ENCODE measurements around the gene FBLN2. TPM values are rescaled to one million over a fixed set of nuclear protein-coding genes. Genes with fewer than 3 reads are reported as not detected.

The FBLN2 gene
- total RNA-seq, 3 donors from 2014 or later (not counting 1 experiment from before 2014, with no cell fraction given): 0.61 to 2.7 (median 1.6) TPM

DNA sequence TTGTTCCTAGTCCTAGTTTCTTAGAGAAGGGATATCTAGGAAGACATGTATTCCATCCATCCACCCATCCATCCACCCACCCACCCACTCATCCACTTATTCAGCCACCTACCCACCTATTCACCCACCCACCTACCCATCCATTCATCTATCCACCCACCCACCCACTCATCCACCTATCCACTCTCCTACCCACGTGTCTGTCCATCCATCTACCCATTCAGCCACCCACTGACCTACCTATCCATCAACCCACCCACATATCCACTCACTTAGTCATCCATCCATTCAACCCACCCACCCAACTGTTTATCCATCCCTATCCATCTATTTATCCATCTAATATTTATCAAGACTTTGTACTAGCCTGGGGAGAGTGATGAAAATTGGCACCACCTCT lies 120.5 kb downstream of the FBLN2 start:
- H3K27ac ChIP-seq (ENCODE audit: low read length): no peak overlapping the region
- no peaks in the 10 kb centered on the region for H3K36me3 ChIP-seq (ENCODE audit: control insufficient read depth, insufficient read depth, low read length)
- DNase-seq (no peak), ATAC-seq (no peak)
- no peak for TF ChIP-seq CTCF (IDR thresholded peaks at IDR 0.05)
- 52% methylated on average over 1 of the region's 1 CpG for WGBS (ENCODE audit: insufficient coverage)
- no peak overlapping the region for H3K4me3 ChIP-seq (ENCODE audit: low read length)
- H3K9me3 Mint-ChIP-seq: no peaks in the 10 kb centered on the region
- intact Hi-C loops (cut with micrococcal nuclease): no loop called here
- H3K9me3 ChIP-seq (ENCODE audit: control insufficient read depth, insufficient read depth, low read length): no peaks in the 10 kb centered on the region
- no peak overlapping the region for H3K4me3 Mint-ChIP-seq
- H3K27me3 ChIP-seq (ENCODE audit: control insufficient read depth, insufficient read depth, low read length): no peaks in the 10 kb centered on the region
- H3K36me3 Mint-ChIP-seq: no peaks in the 10 kb centered on the region
- no peak overlapping the region for H3K27ac Mint-ChIP-seq
- H3K4me1 ChIP-seq (ENCODE audit: control insufficient read depth, insufficient read depth, low read length): no peaks in the 10 kb centered on the region
- peaks cover 11 to 12% of the 10 kb centered on the region in 2 donors for H3K27me3 Mint-ChIP-seq (ENCODE audit: low read depth in 2 of 2)
- no peaks in the 10 kb centered on the region for H3K4me1 Mint-ChIP-seq

DNA sequence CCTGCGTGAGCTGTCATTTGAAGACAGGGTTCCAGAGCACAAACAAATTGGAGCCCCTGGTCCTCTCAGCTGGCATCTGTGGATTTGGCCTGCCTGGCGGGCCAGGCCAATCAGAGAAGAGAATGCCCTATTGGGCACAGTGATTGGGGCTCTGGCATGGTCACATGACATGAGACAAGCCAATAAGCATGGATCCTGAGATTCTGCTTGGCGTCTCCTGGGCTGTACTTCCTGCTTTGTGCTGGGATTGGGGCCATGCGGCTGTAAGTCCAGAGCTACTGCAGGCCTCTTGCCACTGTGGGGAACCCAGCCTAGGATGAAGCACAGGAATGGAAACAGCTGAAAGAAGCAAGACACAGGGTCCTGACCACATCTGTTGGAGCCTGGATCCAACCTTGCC lies 121.4 kb downstream of the FBLN2 start:
- Histone ChIP-seq H3K27me3 (ENCODE audit: control insufficient read depth, insufficient read depth, low read length) (no peaks in the 10 kb centered on the region), H3K36me3 (ENCODE audit: control insufficient read depth, insufficient read depth, low read length) (no peaks in the 10 kb centered on the region), H3K4me1 (ENCODE audit: control insufficient read depth, insufficient read depth, low read length) (no peaks in the 10 kb centered on the region), H3K4me3 (ENCODE audit: low read length) (no peak overlapping the region), H3K9me3 (ENCODE audit: control insufficient read depth, insufficient read depth, low read length) (no peaks in the 10 kb centered on the region), H3K27ac (ENCODE audit: low read length) (no peak overlapping the region)
- ATAC-seq: no peak
- 87% methylated on average over 4 of the region's 4 CpGs for WGBS (ENCODE audit: insufficient coverage)
- Mint-ChIP-seq H3K27ac (no peak overlapping the region), H3K27me3 (ENCODE audit: low read depth in 2 of 2) (peaks cover 12 to 14% of the 10 kb centered on the region in 2 donors), H3K4me1 (no peaks in the 10 kb centered on the region), H3K36me3 (no peaks in the 10 kb centered on the region), H3K4me3 (no peak overlapping the region), H3K9me3 (no peaks in the 10 kb centered on the region)
- intact Hi-C loops (cut with micrococcal nuclease): no loop called here
- no peak for DNase-seq
- TF ChIP-seq CTCF (IDR thresholded peaks at IDR 0.05): no peak

DNA sequence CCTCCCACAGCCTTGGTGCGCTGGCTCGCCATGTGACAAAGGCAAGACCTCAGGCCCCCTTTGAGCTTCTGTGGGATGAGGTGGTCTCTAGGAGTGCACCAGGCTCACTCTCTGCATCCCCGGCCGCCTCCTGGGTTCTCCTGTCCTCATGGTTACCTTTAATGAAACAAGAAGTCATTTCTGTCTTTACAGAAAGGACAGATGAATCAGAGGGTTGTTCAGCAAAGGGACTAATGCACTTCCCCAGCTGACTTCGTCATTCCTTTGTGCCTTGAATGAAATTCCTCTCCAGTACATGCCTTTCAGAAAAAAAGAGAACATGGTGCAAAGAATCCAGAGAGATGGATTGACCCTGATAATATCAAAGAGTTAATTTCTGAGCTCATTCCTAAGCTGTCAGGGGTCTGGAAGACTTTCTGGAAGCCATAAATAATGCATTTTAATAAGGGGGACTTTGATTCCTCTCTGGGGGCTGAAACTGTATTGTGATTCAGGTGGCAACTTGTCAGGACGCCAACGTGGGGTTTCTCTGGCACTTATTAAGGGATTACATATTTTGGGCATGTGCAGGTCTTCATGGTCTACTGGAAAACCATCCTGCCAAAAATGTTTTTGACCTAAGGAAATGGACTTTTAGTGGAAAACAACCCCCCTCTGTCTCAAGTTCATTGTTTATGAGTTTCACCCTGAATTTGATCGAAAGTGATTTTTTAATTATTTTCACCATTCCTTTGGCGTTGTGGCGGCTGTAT lies 122.7 kb downstream of the FBLN2 start:
- Histone ChIP-seq H3K9me3 (ENCODE audit: control insufficient read depth, insufficient read depth, low read length) (no peaks in the 10 kb centered on the region), H3K36me3 (ENCODE audit: control insufficient read depth, insufficient read depth, low read length) (no peaks in the 10 kb centered on the region), H3K27me3 (ENCODE audit: control insufficient read depth, insufficient read depth, low read length) (no peaks in the 10 kb centered on the region), H3K27ac (ENCODE audit: low read length) (no peak overlapping the region), H3K4me1 (ENCODE audit: control insufficient read depth, insufficient read depth, low read length) (no peaks in the 10 kb centered on the region), H3K4me3 (ENCODE audit: low read length) (no peak overlapping the region)
- Mint-ChIP-seq H3K27ac (no peak overlapping the region), H3K4me1 (no peaks in the 10 kb centered on the region), H3K36me3 (no peaks in the 10 kb centered on the region), H3K9me3 (no peaks in the 10 kb centered on the region), H3K27me3 (ENCODE audit: low read depth in 2 of 2) (peaks cover 12 to 13% of the 10 kb centered on the region in 2 donors), H3K4me3 (no peak overlapping the region)
- DNase-seq: no peak
- intact Hi-C loops (cut with micrococcal nuclease): no loop called here
- 70% methylated on average over 10 of the region's 10 CpGs for WGBS (ENCODE audit: insufficient coverage)
- no peak for ATAC-seq
- no peak for TF ChIP-seq CTCF (IDR thresholded peaks at IDR 0.05)

DNA sequence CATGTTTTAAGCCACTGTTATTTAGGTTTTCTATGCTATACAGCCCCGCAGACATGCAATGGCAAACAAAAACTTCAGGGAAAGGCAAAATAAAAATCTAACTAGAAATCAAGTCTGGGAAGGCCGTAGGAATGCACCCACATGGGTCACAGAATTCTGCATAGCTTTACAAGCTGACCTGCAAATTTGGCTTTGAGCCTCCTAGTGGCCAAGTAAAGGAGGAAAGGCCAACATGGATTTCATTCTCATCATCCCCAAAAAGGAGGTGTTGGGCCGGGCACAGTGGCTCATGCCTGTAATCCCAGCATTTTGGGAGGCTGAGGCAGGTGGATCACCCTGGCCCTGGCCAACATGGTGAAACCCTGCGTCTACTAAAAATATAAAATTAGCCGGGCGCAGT lies 124.3 kb downstream of the FBLN2 start:
- no peaks in the 10 kb centered on the region for H3K27me3 ChIP-seq (ENCODE audit: control insufficient read depth, insufficient read depth, low read length)
- H3K4me3 Mint-ChIP-seq: no peak overlapping the region
- no peak overlapping the region for H3K27ac ChIP-seq (ENCODE audit: low read length)
- DNase-seq (no peak), ATAC-seq (no peak)
- H3K36me3 Mint-ChIP-seq: no peaks in the 10 kb centered on the region
- intact Hi-C loops (cut with micrococcal nuclease): no loop called here
- H3K4me1 ChIP-seq (ENCODE audit: control insufficient read depth, insufficient read depth, low read length): no peaks in the 10 kb centered on the region
- H3K9me3 Mint-ChIP-seq: no peaks in the 10 kb centered on the region
- H3K4me3 ChIP-seq (ENCODE audit: low read length): no peak overlapping the region
- H3K9me3 ChIP-seq (ENCODE audit: control insufficient read depth, insufficient read depth, low read length): no peaks in the 10 kb centered on the region
- H3K27ac Mint-ChIP-seq: no peak overlapping the region
- H3K27me3 Mint-ChIP-seq (ENCODE audit: low read depth in 2 of 2): peaks cover 8 to 15% of the 10 kb centered on the region in 2 donors
- WGBS (ENCODE audit: insufficient coverage): 90% methylated on average over 6 of the region's 6 CpGs
- H3K4me1 Mint-ChIP-seq: no peaks in the 10 kb centered on the region
- H3K36me3 ChIP-seq (ENCODE audit: control insufficient read depth, insufficient read depth, low read length): no peaks in the 10 kb centered on the region
- no peak for TF ChIP-seq CTCF (IDR thresholded peaks at IDR 0.05)
